SH-SY5Y (cell line): Measurements from ENCODE around the gene MICAL3.

Experiments
- GATA2 ChIP-seq: IDR thresholded peaks from 2 replicates; pipeline ENCODE4 v1.6.1; 2011; ENCODE audit warnings: mild to moderate bottlenecking, low read depth, low read length
- GATA3 ChIP-seq: IDR thresholded peaks from 2 replicates; pipeline ENCODE4 v1.6.1; 2011; ENCODE audit warnings: low read depth, mild to moderate bottlenecking, low read length, moderate library complexity

DNA sequence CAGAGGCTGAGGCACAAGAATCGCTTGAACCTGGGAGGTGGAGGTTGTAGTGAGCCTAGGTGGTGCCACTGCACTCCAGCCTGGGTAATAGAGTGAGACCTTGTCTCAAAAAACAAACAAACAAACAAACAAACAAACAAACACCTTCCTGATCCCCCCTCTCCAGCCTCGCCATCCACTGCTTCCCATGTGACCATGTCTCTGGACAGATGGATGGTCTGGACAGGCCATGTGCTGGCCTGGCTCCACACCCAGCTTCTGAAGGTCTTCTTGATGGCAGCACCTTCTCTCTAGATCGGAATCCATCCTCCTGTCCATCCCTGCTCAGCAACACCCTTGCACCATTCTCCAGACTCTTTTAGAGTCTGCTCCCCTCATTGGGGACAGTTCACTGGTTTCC lies 42.8 kb upstream of the MICAL3 start:
- no peak for TF ChIP-seq GATA3
- no peak for TF ChIP-seq GATA2
